Liver (tissue), 9 donors: ENCODE data around the gene RETREG3. TPM values are rescaled to one million over a fixed set of nuclear protein-coding genes. Genes with fewer than 3 reads are reported as not detected.

Experiments
- DNase-seq: peaks from one replicate; pipeline ENCODE4 v3.0.0-alpha.2; 2017; ENCODE audit warnings: low spot score
- H3K27ac ChIP-seq, 2 donors: one replicate each; pipeline ENCODE4 v1.7.0; 2013; ENCODE audit warnings: inconsistent platforms in 2 of 2, low read length in 2 of 2, control low read depth in 1 of 2, low read depth in 1 of 2, mild to moderate bottlenecking in 1 of 2
- H3K27me3 ChIP-seq, 4 donors: one replicate each; pipeline versions ENCODE4 v1.6.1 to v1.7.0; 2013; ENCODE audit warnings: low read length in 3 of 4, inconsistent platforms in 1 of 4, mild to moderate bottlenecking in 1 of 4, moderate library complexity in 1 of 4; ENCODE audit not compliant: control insufficient read depth in 4 of 4, insufficient read depth in 4 of 4
- H3K36me3 ChIP-seq, 4 donors: one replicate each; pipeline versions ENCODE4 v1.6.1 to v1.7.0; 2013; ENCODE audit warnings: low read length in 3 of 4, mild to moderate bottlenecking in 3 of 4, low read depth in 1 of 4, moderate library complexity in 1 of 4; ENCODE audit not compliant: control insufficient read depth in 4 of 4, insufficient read depth in 3 of 4
- H3K4me1 ChIP-seq, 4 donors: one replicate each; pipeline versions ENCODE4 v1.6.1 to v1.7.0; 2013; ENCODE audit warnings: low read length in 3 of 4, mild to moderate bottlenecking in 3 of 4, moderate library complexity in 1 of 4; ENCODE audit not compliant: control insufficient read depth in 4 of 4, insufficient read depth in 4 of 4
- H3K4me3 ChIP-seq, 3 donors: one replicate each; pipeline versions ENCODE4 v1.6.1 to v1.7.0; 2013; ENCODE audit warnings: low read length in 3 of 3, control low read depth in 1 of 3, low read depth in 1 of 3, mild to moderate bottlenecking in 1 of 3
- H3K9ac ChIP-seq, 2 donors: one replicate each; pipeline ENCODE4 v1.7.0; 2013; ENCODE audit warnings: low read length in 2 of 2, mild to moderate bottlenecking in 2 of 2, moderate library complexity in 2 of 2, control low read depth in 1 of 2, low read depth in 1 of 2
- H3K9me3 ChIP-seq, 4 donors: one replicate each; pipeline versions ENCODE4 v1.6.1 to v1.7.0; 2013; ENCODE audit warnings: low read length in 3 of 4; ENCODE audit not compliant: control insufficient read depth in 4 of 4
- ATF3 ChIP-seq: IDR thresholded peaks from 2 replicates; pipeline ENCODE4 v1.6.1; 2016; ENCODE audit warnings: antibody characterized with exemption
- EGR1 ChIP-seq, 2 donors: IDR thresholded peaks; 2 replicates each; pipeline ENCODE4 v1.6.1; 2016 to 2018; ENCODE audit warnings: antibody characterized with exemption in 2 of 2, low read depth in 2 of 2
- FOXA1 ChIP-seq: IDR thresholded peaks from 2 replicates; pipeline ENCODE4 v1.6.1; 2016; ENCODE audit warnings: antibody characterized with exemption
- GABPA ChIP-seq, 2 donors: IDR thresholded peaks in 1 of 2; conservative IDR thresholded peaks in 1 of 2; 2 replicates each; pipeline ENCODE4 v1.6.1; 2016; ENCODE audit warnings: antibody characterized with exemption in 2 of 2, mild to moderate bottlenecking in 1 of 2, moderate library complexity in 1 of 2
- HNF4A ChIP-seq, 2 donors: conservative IDR thresholded peaks; 2 replicates each; pipeline ENCODE4 v1.6.1; 2016; ENCODE audit warnings: antibody characterized with exemption in 2 of 2, mild to moderate bottlenecking in 2 of 2
- HNF4G ChIP-seq: IDR thresholded peaks from 2 replicates; pipeline ENCODE4 v1.6.1; 2016; ENCODE audit warnings: antibody characterized with exemption
- MAX ChIP-seq: IDR thresholded peaks from 2 replicates; pipeline ENCODE4 v1.6.1; 2016; ENCODE audit warnings: antibody characterized with exemption
- NR2F2 ChIP-seq: IDR thresholded peaks from 2 replicates; pipeline ENCODE4 v1.6.1; 2016; ENCODE audit warnings: antibody characterized with exemption
- RAD21 ChIP-seq, 2 donors: IDR thresholded peaks; 2 replicates each; pipeline ENCODE4 v1.6.1; 2016; ENCODE audit warnings: antibody characterized with exemption in 2 of 2, mild to moderate bottlenecking in 2 of 2
- REST ChIP-seq: IDR thresholded peaks from 2 replicates; pipeline ENCODE4 v1.6.1; 2016; ENCODE audit warnings: antibody characterized with exemption, mild to moderate bottlenecking
- SP1 ChIP-seq: IDR thresholded peaks from 2 replicates; pipeline ENCODE4 v1.6.1; 2018; ENCODE audit warnings: antibody characterized with exemption, mild to moderate bottlenecking
- TAF1 ChIP-seq: conservative IDR thresholded peaks from 2 replicates; pipeline ENCODE4 v1.6.1; 2016; ENCODE audit warnings: antibody characterized with exemption, mild to moderate bottlenecking
- YY1 ChIP-seq: IDR thresholded peaks from 2 replicates; pipeline ENCODE4 v1.6.1; 2016; ENCODE audit warnings: antibody characterized with exemption, mild to moderate bottlenecking
- WGBS: extraction: QIAGEN DNeasy Blood & Tissue Kit; methylation state at CpG from one replicate; pipeline ENCODE4 v1.1.7; 2013; 5-methylcytosine and 5-hydroxymethylcytosine counted together
- polyA plus RNA-seq, 2 donors: library from polyadenylated mRNA; stranded (reverse) in 1 of 2; unstranded in 1 of 2; fragments of 200-250 nt in 1 of 2; fragments of >200 nt in 1 of 2; fragmentation: Nextera tagmentation in 1 of 2; extraction: Ambion mirVana in 1 of 2; gene quantifications; one replicate each; pipeline versions ENCODE4 v1.2.1 to v1.2.3, GENCODE V29; 2013 to 2015
- total RNA-seq, 2 donors: library from RNA; depleted of rRNA; stranded (reverse); fragments of >200 nt; gene quantifications; one replicate each; pipeline ENCODE4 v1.2.3, GENCODE V29; 2014
- donor health status: healthy.
- donor health status: healthy.
- donor health status: healthy.
- donor health status: healthy.
- donor health status: healthy.

The RETREG3 gene
- total and polyA plus RNA-seq, 4 donors = 9.0 to 44.3 (median 26.6) TPM

DNA sequence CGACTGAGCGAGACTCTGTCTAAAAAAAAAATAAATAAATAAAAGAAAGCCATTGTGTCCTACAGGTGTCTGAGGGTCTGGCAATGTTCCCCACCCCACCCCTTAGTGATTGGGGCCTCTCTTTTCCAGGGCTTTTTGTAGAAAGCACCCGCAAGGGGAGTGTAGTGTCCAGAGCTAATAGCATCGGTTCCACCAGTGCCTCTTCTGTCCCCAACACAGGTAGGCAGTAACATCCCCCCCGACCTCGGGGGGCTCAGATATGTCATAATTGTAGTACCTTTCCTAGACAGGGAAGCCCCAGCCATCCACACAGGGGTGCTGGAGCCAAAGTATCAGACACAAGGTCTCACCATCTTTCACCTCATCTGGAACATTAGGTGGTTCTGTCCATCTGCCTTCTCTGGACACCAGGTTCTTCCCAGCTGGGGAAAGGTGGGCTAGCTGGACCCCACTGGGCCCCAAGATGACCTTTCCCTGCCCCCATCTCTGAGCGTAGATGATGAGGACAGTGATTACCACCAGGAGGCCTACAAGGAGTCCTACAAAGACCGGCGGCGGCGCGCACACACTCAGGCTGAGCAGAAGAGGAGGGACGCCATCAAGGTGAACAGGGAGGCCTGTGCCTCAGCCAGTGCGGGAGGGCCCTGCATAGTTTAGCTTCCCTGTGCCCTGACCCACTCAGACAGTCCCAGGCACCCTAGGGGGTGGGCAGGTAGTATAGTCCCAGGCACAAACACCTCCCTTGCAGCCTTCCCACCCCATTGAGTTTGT, 40.6 kb downstream of the RETREG3 start:
- WGBS = 88% methylated on average over 14 of the region's 14 CpGs
- no peak for DNase-seq
- H3K4me3 ChIP-seq = no peak overlapping the region
- peaks cover 13 to 71% (median 57%) of the 10 kb centered on the region in 4 donors for H3K4me1 ChIP-seq
- H3K27ac ChIP-seq = no peak overlapping the region
- peaks cover 11 to 46% (median 36%) of the 10 kb centered on the region in 4 donors for H3K36me3 ChIP-seq
- H3K9me3 ChIP-seq = no peaks in the 10 kb centered on the region
- no peak overlapping the region for H3K9ac ChIP-seq
- no peaks in the 10 kb centered on the region for H3K27me3 ChIP-seq
- no peak for TF ChIP-seq YY1
- no peak for TF ChIP-seq RAD21 (IDR thresholded peaks at IDR 0.05)
- no peak for TF ChIP-seq EGR1 (IDR thresholded peaks at IDR 0.05; ENCODE audit: low read depth in 2 of 2)
- no peak for TF ChIP-seq HNF4A (conservative IDR thresholded peaks at IDR 0.05)

- peak; percentile 39 for TF ChIP-seq SP1
- peak in 1 of 2 donors; percentile 77 for TF ChIP-seq GABPA (IDR thresholded peaks at IDR 0.05 in 1 of 2, conservative IDR thresholded peaks at IDR 0.05 in 1 of 2)
- TF ChIP-seq FOXA1 = no peak
- under 1% methylated on average over 72 of the region's 72 CpGs for WGBS
- Histone ChIP-seq H3K27ac (peak within 1 kb of the TSS; percentile 75 to 90), H3K4me3 (peak within 1 kb of the TSS; percentile 70 to 82 (median 71)), H3K9me3 (no peaks in the 10 kb centered on the region), H3K9ac (peak within 1 kb of the TSS; percentile 18 to 87), H3K27me3 (no peaks in the 10 kb centered on the region), H3K36me3 (peaks cover 10 to 32% (median 24%) of the 10 kb centered on the region in 4 donors), H3K4me1 (peaks cover 13 to 82% (median 64%) of the 10 kb centered on the region in 4 donors)
- DNase-seq = peak; percentile 97
Observed at GRCh38 chr17:42566883-42567573, 42.1 kb downstream of the RETREG3 start, which contains the start of gene MLX. Gene MLX (plus strand): TSS chr17:42567100. CDS start chr17:42567125, 25 bp downstream.

- Histone ChIP-seq H3K4me1 (peaks cover 14 to 81% (median 62%) of the 10 kb centered on the region in 4 donors), H3K27ac (peak overlapping the region; percentile 75 to 90), H3K9ac (peak overlapping the region in 1 of 2 donors; percentile 3), H3K27me3 (no peaks in the 10 kb centered on the region), H3K4me3 (peak overlapping the region; percentile 1 to 70 (median 25)), H3K36me3 (peaks cover 7 to 28% (median 21%) of the 10 kb centered on the region in 4 donors), H3K9me3 (no peaks in the 10 kb centered on the region)
- WGBS = 44% methylated on average over 28 of the region's 28 CpGs
- TF ChIP-seq YY1 (peak; percentile 19), TAF1 (no peak)
- no peak for DNase-seq
Observed at GRCh38 chr17:42566215-42566882, 42.8 kb downstream of the RETREG3 start.

DNA sequence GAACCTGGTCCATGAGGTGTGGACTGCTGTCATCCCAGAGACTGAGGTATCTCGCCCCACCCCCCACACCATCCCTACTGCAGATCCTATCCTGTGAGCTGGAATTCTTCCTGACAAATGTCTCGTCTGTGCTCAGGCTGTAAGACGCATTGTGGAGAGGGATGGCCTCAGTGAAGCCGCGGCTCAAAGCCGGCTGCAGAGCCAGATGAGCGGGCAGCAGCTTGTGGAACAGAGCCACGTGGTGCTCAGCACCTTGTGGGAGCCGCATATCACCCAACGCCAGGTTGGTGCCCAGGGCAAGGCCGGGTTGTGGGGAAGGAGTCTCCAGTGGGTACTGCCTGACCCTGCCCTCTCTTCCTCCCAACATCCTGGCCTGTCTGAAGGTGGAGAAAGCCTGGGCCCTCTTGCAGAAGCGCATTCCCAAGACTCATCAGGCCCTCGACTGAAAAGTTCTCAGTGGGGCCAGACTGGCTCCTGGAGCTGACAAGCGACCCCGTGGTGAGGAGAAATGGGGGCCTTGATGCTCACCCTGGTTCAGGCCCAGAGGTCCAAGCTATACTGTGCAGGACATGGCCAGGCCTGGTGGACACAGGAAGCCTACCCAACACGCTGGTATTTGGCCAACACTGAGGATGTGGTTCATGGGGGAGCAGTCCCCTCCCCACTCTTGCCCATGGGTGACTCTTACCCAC, 43.5 kb downstream of the RETREG3 start:
- peak overlapping the region in 1 of 2 donors; percentile 3 for H3K9ac ChIP-seq
- WGBS = 94% methylated on average over 16 of the region's 16 CpGs
- no peak for DNase-seq
- H3K27me3 ChIP-seq = no peaks in the 10 kb centered on the region
- no peaks in the 10 kb centered on the region for H3K9me3 ChIP-seq
- H3K36me3 ChIP-seq = peaks cover 7 to 28% (median 20%) of the 10 kb centered on the region in 4 donors
- peaks cover 15 to 75% (median 59%) of the 10 kb centered on the region in 4 donors for H3K4me1 ChIP-seq
- H3K27ac ChIP-seq = peak overlapping the region in 1 of 2 donors; percentile 75
- no peak overlapping the region for H3K4me3 ChIP-seq
- TF ChIP-seq NR2F2 (no peak), RAD21 (IDR thresholded peaks at IDR 0.05) (no peak), HNF4G (no peak), EGR1 (IDR thresholded peaks at IDR 0.05; ENCODE audit: low read depth in 2 of 2) (no peak), ATF3 (no peak), FOXA1 (no peak), MAX (no peak), TAF1 (no peak), REST (no peak), SP1 (no peak)
